Chondrocyte (in vitro differentiated cells): ENCODE results near the gene PCNT. TPM values are rescaled to one million over a fixed set of nuclear protein-coding genes. Genes with fewer than 3 reads are reported as not detected.

Experiments used
- DNase-seq: peaks from one replicate; pipeline ENCODE4 v3.0.0; 2021; ENCODE audit warnings: mixed read lengths, low spot score
- H3K27ac Mint-ChIP-seq: one replicate; pipeline ENCODE4 v1.8.0; 2021; ENCODE audit warnings: mild to moderate bottlenecking, moderate library complexity, mixed read lengths; ENCODE audit not compliant: unreplicated experiment
- H3K27me3 Mint-ChIP-seq: 2 replicates; pipeline ENCODE4 v1.8.0; 2021; ENCODE audit warnings: low read depth, mixed read lengths
- H3K36me3 Mint-ChIP-seq: 2 replicates; pipeline ENCODE4 v1.8.0; 2021; ENCODE audit warnings: low read depth, mixed read lengths
- H3K4me1 Mint-ChIP-seq: 2 replicates; pipeline ENCODE4 v1.8.0; 2021; ENCODE audit warnings: low read depth, mild to moderate bottlenecking, mixed read lengths
- H3K4me3 Mint-ChIP-seq: one replicate; pipeline ENCODE4 v1.8.0; 2021; ENCODE audit warnings: mild to moderate bottlenecking, moderate library complexity, mixed read lengths; ENCODE audit not compliant: unreplicated experiment
- H3K9me3 Mint-ChIP-seq: 2 replicates; pipeline ENCODE4 v1.8.0; 2021; ENCODE audit warnings: low read depth, mixed read lengths
- total RNA-seq: library from RNA; stranded (reverse); gene quantifications from 3 replicates; pipeline ENCODE4 v1.2.1, GENCODE V29; 2021
- TF ChIP-seq, protein P1 (sequence below): fragments of 200-600 bp; sonication (generic); IDR thresholded peaks from 2 replicates; pipeline ENCODE4 v1.5.0; 2021; ENCODE audit warnings: antibody characterized with exemption, mild to moderate bottlenecking, moderate library complexity

PCNT gene
- total RNA-seq, 1 donor from 2014 or later, result 29.9 TPM

DNA sequence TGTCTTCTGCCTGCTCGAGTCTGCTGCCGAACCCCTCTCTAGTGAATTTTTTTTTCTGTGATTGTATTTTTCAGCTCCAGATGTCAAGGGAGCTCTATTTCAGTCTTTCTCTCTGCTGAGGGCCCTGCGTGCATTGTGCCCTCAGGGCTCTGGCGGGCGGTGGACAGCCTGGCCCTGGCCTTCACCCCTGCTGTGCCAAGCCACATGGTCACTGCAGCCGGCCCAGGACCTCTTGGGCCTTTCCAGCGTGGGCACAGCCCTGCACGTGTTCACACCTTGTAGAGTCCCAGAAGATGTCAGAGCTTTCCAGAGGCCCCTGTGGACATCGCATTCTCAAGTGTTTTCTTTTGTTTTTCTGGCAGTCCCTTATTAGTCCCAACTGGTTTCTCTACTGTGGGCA lies 55.7 kb downstream of the PCNT start:
- no peak for DNase-seq
- TF ChIP-seq, protein P1, sequence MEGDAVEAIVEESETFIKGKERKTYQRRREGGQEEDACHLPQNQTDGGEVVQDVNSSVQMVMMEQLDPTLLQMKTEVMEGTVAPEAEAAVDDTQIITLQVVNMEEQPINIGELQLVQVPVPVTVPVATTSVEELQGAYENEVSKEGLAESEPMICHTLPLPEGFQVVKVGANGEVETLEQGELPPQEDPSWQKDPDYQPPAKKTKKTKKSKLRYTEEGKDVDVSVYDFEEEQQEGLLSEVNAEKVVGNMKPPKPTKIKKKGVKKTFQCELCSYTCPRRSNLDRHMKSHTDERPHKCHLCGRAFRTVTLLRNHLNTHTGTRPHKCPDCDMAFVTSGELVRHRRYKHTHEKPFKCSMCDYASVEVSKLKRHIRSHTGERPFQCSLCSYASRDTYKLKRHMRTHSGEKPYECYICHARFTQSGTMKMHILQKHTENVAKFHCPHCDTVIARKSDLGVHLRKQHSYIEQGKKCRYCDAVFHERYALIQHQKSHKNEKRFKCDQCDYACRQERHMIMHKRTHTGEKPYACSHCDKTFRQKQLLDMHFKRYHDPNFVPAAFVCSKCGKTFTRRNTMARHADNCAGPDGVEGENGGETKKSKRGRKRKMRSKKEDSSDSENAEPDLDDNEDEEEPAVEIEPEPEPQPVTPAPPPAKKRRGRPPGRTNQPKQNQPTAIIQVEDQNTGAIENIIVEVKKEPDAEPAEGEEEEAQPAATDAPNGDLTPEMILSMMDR, result no peak
- Mint-ChIP-seq H3K9me3 (peaks cover 4% of the 10 kb centered on the region), H3K27me3 (no peaks in the 10 kb centered on the region), H3K4me1 (no peaks in the 10 kb centered on the region), H3K27ac (no peak overlapping the region), H3K36me3 (peaks cover 22% of the 10 kb centered on the region), H3K4me3 (no peak overlapping the region)

DNA sequence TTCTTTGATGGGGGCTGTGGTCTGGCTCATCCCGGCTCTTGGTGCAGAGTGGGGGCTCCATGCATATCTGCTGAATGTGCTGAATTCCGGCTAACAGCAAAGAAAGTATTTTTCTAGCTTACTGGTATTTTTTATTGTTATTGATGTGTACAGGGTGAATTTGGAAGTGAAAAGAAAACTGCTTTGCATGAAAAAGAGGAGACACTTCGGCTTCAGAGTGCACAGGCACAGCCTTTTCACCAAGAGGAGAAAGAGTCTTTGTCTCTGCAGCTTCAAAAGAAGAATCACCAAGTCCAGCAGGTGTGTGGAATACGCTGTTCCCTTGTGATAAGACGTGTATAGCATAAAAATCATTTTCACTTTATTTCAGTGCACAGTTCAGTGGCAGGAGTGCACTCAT lies 57.6 kb downstream of the PCNT start:
- H3K36me3 Mint-ChIP-seq, result peaks cover 28% of the 10 kb centered on the region
- H3K4me1 Mint-ChIP-seq, result no peaks in the 10 kb centered on the region
- TF ChIP-seq, protein P1, result no peak
- DNase-seq, result no peak
- no peaks in the 10 kb centered on the region for H3K27me3 Mint-ChIP-seq
- no peak overlapping the region for H3K27ac Mint-ChIP-seq
- H3K9me3 Mint-ChIP-seq, result peaks cover 4% of the 10 kb centered on the region
- H3K4me3 Mint-ChIP-seq, result no peak overlapping the region

DNA sequence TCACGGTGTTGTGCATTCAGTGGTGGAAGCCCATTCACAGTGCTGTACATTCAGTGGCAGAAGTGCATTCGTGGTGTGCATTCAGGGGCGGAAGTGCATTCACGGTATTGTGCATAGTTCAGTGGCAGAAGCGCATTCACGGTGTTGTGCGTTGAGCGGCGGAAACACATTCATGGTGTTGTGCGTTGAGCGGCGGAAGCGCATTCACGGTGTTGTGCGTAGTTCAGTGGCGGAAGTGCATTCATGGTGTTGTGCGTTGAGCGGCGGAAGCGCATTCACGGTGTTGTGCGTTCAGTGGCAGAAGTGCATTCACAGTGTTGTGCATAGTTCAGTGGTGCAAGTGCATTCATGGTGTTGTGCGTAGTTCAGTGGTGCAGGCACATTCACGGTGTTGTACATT lies 60.6 kb downstream of the PCNT start:
- TF ChIP-seq, protein P1, result no peak
- H3K4me1 Mint-ChIP-seq, result no peaks in the 10 kb centered on the region

DNA sequence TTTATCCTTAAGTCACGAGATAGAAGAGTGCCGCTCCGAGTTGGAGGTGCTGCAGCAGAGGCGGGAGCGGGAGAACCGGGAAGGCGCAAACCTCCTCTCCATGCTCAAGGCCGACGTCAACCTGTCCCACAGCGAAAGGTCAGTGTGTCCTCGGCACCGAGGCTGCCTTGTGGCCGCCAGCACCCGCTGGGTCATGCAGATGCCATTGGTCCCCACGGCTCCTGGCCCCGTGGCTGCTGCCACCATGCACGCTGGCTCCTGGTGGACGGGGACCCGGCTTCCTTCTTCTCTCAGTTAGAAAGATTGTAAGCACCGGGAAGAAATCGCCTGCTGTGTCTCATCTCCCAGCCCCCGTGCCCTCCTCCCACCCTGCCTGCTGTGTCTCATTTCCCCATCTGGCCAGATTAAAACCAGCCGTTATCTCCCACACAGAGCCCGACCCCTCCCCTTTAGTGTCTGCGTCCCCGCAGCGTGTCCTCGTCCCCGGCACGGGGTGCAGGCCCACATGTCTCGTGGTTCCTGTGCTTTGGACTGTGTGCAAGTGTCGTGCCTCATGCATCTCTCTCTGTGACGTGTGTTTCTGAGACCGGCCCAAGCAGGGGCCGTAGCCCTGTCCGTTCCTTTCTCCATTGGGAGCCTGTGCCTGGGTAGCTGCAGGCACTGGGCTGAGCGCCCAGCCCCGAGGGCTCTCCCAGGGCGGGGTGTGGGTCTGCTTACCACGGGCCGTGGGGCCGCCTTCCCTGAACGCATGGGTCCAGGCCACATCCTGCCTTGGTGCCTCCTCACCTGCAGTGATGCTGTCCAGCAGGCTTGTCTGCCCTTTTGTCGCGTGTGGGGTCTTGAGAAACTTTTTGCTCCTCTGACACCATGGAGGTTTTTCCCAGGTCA lies 62.1 kb downstream of the PCNT start:
- Mint-ChIP-seq H3K9me3 (no peaks in the 10 kb centered on the region), H3K4me1 (no peaks in the 10 kb centered on the region), H3K4me3 (no peak overlapping the region), H3K36me3 (peaks cover 33% of the 10 kb centered on the region), H3K27me3 (no peaks in the 10 kb centered on the region), H3K27ac (no peak overlapping the region)
- peak; percentile 88 for DNase-seq
- TF ChIP-seq, protein P1, result no peak

More for the DNA sequence above, 60.6 kb downstream of the PCNT start:
- H3K27me3 Mint-ChIP-seq, result no peaks in the 10 kb centered on the region
- H3K9me3 Mint-ChIP-seq, result peaks cover 2% of the 10 kb centered on the region
- no peak for DNase-seq
- H3K27ac Mint-ChIP-seq, result no peak overlapping the region
- H3K4me3 Mint-ChIP-seq, result no peak overlapping the region
- H3K36me3 Mint-ChIP-seq, result peaks cover 29% of the 10 kb centered on the region

DNA sequence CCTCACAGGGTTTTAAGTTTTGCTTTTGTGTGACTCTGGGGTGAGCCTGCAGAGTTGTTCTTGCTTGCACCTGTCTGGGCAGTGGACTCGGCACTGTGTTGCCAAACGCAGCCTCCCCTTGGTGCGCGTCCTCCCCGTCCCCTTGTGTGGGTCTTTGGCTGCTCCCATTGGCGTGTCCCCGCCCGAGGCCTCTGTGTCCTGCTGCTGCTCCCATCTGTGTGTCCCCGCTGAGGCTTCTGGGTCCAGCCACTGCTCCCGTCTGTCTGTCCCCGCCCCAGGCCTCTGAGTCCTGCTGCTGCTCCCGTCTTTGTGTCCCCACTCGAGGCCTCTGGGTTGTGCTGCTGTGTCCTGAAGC lies 62.8 kb downstream of the PCNT start:
- Mint-ChIP-seq H3K4me3 (no peak overlapping the region), H3K4me1 (no peaks in the 10 kb centered on the region), H3K36me3 (peaks cover 35% of the 10 kb centered on the region), H3K27me3 (no peaks in the 10 kb centered on the region), H3K9me3 (no peaks in the 10 kb centered on the region), H3K27ac (no peak overlapping the region)
- DNase-seq, result peak; percentile 80
- TF ChIP-seq, protein P1, result no peak
